Natural killer cell (primary cell): Measurements from ENCODE around the gene CMBL. TPM values are rescaled to one million over a fixed set of nuclear protein-coding genes. Genes with fewer than 3 reads are reported as not detected.

Experiments
- ATAC-seq, 3 donors: fragments of 150-1000 bp in 2 of 3; fragments of 200-7000 bp in 1 of 3; cut with Tn5 transposase; 1 replicate in 1 of 3; 2 replicates in 2 of 3; pipeline ENCODE4 v1.10.0; 2021; ENCODE audit warnings: mild to moderate bottlenecking in 2 of 3, moderate library complexity in 2 of 3
- DNase-seq, 2 donors: peaks; one replicate each; pipeline versions ENCODE4 v3.0.0 to v3.0.0-alpha.2; 2013 to 2021; ENCODE audit warnings: mixed read lengths in 1 of 2
- H3K27ac ChIP-seq: one replicate; pipeline ENCODE4 v1.5.1; 2013; ENCODE audit warnings: mild to moderate bottlenecking, low read length
- H3K27me3 ChIP-seq: one replicate; pipeline ENCODE4 v1.6.1; 2013; ENCODE audit warnings: low read length; ENCODE audit not compliant: control insufficient read depth, insufficient read depth
- H3K36me3 ChIP-seq: one replicate; pipeline ENCODE4 v1.6.1; 2013; ENCODE audit warnings: low read length; ENCODE audit not compliant: control insufficient read depth, insufficient read depth
- H3K4me1 ChIP-seq: one replicate; pipeline ENCODE4 v1.6.1; 2013; ENCODE audit warnings: low read length; ENCODE audit not compliant: control insufficient read depth, insufficient read depth
- H3K4me3 ChIP-seq: one replicate; pipeline ENCODE4 v1.5.1; 2013; ENCODE audit warnings: low read length
- H3K9me3 ChIP-seq: one replicate; pipeline ENCODE4 v1.6.1; 2013; ENCODE audit warnings: low read length; ENCODE audit not compliant: control insufficient read depth, insufficient read depth
- H3K27ac Mint-ChIP-seq, 2 donors: one replicate each; pipeline ENCODE4 v1.8.0; 2022; ENCODE audit warnings: mild to moderate bottlenecking in 2 of 2, mixed read lengths in 2 of 2, moderate library complexity in 1 of 2
- H3K27me3 Mint-ChIP-seq, 2 donors: one replicate each; pipeline ENCODE4 v1.8.0; 2022; ENCODE audit warnings: low read depth in 2 of 2, mixed read lengths in 2 of 2
- H3K36me3 Mint-ChIP-seq: one replicate; pipeline ENCODE4 v1.8.0; 2022; ENCODE audit warnings: mixed read lengths
- H3K4me1 Mint-ChIP-seq, 2 donors: one replicate each; pipeline ENCODE4 v1.8.0; 2022; ENCODE audit warnings: mixed read lengths in 2 of 2
- H3K4me3 Mint-ChIP-seq: one replicate; pipeline ENCODE4 v1.8.0; 2022; ENCODE audit warnings: mild to moderate bottlenecking, moderate library complexity, mixed read lengths
- H3K9me3 Mint-ChIP-seq, 2 donors: one replicate each; pipeline ENCODE4 v1.8.0; 2022; ENCODE audit warnings: mixed read lengths in 2 of 2
- WGBS: methylation state at CpG from one replicate; pipeline ENCODE4 v1.1.7; 2013; ENCODE audit warnings: missing lambda C conversion rate; ENCODE audit not compliant: insufficient coverage; 5-methylcytosine and 5-hydroxymethylcytosine counted together
- intact Hi-C: fragments of 100-400 bp; cut with micrococcal nuclease; formaldehyde crosslinking; loops from one replicate; pipeline ENCODE4 v1.14.2; 2022
- total RNA-seq, 4 donors: library from RNA; stranded (reverse); fragments of 120-200 nt in 1 of 4; gene quantifications; one replicate each; pipeline versions ENCODE4 v1.2.3 to v1.2.4, GENCODE V29; 2013 to 2022
- TF ChIP-seq, protein P1 (sequence below): fragments of 200-600 bp; IDR thresholded peaks from one replicate; pipeline ENCODE4 v1.8.0; 2022; ENCODE audit warnings: antibody characterized with exemption

CMBL gene
- total RNA-seq, 3 donors from 2014 or later (not counting 1 experiment from before 2014, with no cell fraction given), result 0.45 to 1.0 TPM; not detected in 1

DNA sequence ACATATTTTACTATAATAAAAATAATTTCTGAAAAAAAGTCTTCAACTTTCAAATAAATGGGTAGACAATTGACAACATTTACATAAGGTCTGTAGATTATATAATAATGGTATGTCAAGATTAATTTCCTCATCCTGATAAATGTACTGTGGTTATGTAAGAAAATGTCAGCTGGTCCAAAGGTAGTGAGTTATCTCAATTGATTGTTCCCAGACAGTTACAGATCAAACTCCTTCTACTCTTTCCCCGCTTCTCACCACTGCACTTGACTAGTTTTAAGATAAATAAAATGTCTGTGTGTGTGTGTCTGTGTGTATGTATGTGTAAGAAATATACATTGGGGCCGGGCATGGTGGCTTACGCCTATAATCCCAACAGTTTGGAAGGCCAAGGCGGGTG is 29.4 kb upstream of the CMBL start:
- WGBS, result 94% methylated on average over 3 of the region's 4 CpGs

DNA sequence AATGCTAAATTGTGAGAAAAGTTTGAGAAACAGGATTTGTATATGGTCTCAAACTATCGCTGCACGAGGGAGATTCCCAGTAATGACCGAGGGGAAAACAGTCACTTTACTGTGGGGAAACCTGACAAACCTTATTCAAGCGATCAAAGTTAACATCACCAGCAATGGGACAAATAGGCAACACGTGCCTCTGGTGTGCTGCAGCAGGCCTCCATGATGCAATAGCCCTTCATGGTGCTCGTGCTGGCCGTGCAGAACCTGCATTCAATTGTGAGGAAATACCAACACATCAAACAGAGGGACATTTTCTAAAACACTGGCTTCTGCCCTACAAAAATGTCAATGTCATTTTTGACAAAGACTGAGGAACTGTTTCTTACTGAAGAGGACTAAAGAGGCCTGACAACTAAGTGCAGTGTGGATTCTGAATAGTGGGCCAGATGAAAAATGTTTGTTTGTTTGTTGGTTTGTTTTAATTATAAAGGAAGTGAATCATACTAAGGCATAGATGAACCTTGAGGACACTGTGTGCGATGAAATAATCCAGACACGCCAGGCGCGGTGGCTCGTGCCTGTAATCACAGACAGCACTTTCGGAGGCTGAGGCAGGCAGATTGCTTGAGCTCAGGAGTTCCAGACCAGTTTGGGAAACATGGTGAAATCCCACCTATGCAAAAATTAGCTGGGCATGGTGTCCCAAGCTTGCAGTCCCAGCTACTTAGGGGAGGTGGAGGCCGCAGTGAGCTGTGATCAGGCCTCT is 28.2 kb upstream of the CMBL start:
- Mint-ChIP-seq H3K36me3 (no peaks in the 10 kb centered on the region), H3K27me3 (peaks cover 25 to 33% of the 10 kb centered on the region in 2 donors), H3K27ac (no peak overlapping the region), H3K9me3 (no peaks in the 10 kb centered on the region), H3K4me1 (peaks cover 9 to 10% of the 10 kb centered on the region in 2 donors), H3K4me3 (no peak overlapping the region)
- DNase-seq (no peak), ATAC-seq (no peak)
- H3K27me3 ChIP-seq, result peaks cover 17% of the 10 kb centered on the region
- 93% methylated on average over 14 of the region's 14 CpGs for WGBS
- H3K27ac ChIP-seq, result no peak overlapping the region
- intact Hi-C loops, result no loop called here
- no peaks in the 10 kb centered on the region for H3K9me3 ChIP-seq
- TF ChIP-seq, protein P1, sequence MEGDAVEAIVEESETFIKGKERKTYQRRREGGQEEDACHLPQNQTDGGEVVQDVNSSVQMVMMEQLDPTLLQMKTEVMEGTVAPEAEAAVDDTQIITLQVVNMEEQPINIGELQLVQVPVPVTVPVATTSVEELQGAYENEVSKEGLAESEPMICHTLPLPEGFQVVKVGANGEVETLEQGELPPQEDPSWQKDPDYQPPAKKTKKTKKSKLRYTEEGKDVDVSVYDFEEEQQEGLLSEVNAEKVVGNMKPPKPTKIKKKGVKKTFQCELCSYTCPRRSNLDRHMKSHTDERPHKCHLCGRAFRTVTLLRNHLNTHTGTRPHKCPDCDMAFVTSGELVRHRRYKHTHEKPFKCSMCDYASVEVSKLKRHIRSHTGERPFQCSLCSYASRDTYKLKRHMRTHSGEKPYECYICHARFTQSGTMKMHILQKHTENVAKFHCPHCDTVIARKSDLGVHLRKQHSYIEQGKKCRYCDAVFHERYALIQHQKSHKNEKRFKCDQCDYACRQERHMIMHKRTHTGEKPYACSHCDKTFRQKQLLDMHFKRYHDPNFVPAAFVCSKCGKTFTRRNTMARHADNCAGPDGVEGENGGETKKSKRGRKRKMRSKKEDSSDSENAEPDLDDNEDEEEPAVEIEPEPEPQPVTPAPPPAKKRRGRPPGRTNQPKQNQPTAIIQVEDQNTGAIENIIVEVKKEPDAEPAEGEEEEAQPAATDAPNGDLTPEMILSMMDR, result no peak
- H3K36me3 ChIP-seq, result no peaks in the 10 kb centered on the region
- peaks cover 12% of the 10 kb centered on the region for H3K4me1 ChIP-seq
- H3K4me3 ChIP-seq, result no peak overlapping the region

More for the DNA sequence above, 29.4 kb upstream of the CMBL start:
- Histone ChIP-seq H3K9me3 (no peaks in the 10 kb centered on the region), H3K36me3 (no peaks in the 10 kb centered on the region), H3K4me1 (peaks cover 12% of the 10 kb centered on the region), H3K27me3 (peaks cover 13% of the 10 kb centered on the region), H3K27ac (no peak overlapping the region), H3K4me3 (no peak overlapping the region)
- Mint-ChIP-seq H3K27ac (no peak overlapping the region), H3K4me1 (peaks cover 9 to 10% of the 10 kb centered on the region in 2 donors), H3K9me3 (no peaks in the 10 kb centered on the region), H3K36me3 (no peaks in the 10 kb centered on the region), H3K27me3 (peaks cover 13 to 22% of the 10 kb centered on the region in 2 donors), H3K4me3 (no peak overlapping the region)
- no peak for ATAC-seq
- intact Hi-C loops, result no loop called here
- no peak for DNase-seq
- TF ChIP-seq, protein P1, result no peak

DNA sequence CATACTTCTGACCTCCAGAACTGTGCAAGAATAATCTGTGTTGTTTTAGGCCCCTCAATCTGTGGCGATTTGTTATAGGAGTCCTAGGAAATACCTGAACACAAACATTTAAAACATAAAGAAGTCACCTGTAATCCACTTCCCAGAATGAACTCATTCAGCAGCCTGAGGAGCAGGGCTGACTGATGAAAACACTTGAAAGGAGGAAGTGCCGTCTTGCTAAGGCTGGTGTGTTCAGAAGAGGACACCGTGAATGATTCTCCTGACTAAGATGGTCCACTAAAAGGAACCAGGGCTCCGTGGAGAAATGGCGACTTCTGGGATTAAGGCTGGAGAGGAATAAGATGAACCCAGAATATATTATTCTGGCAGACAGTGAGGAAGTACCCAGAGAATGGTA is 27.1 kb upstream of the CMBL start:
- peak overlapping the region; percentile 21 for H3K4me3 Mint-ChIP-seq
- H3K27ac ChIP-seq, result no peak overlapping the region
- H3K27ac Mint-ChIP-seq, result no peak overlapping the region
- H3K27me3 ChIP-seq, result peaks cover 17% of the 10 kb centered on the region
- H3K36me3 Mint-ChIP-seq, result no peaks in the 10 kb centered on the region
- intact Hi-C loops, result no loop called here
- ATAC-seq (no peak), DNase-seq (no peak)
- peaks cover 9 to 10% of the 10 kb centered on the region in 2 donors for H3K4me1 Mint-ChIP-seq
- H3K9me3 ChIP-seq, result no peaks in the 10 kb centered on the region
- TF ChIP-seq, protein P1, result no peak
- H3K9me3 Mint-ChIP-seq, result no peaks in the 10 kb centered on the region
- no peaks in the 10 kb centered on the region for H3K36me3 ChIP-seq
- peaks cover 35 to 36% of the 10 kb centered on the region in 2 donors for H3K27me3 Mint-ChIP-seq
- H3K4me1 ChIP-seq, result peaks cover 12% of the 10 kb centered on the region
- 59% methylated on average over 5 of the region's 5 CpGs for WGBS
- no peak overlapping the region for H3K4me3 ChIP-seq
